HepG2 (cell line): ENCODE results near the gene LGALS3. TPM values are rescaled to one million over a fixed set of nuclear protein-coding genes. Genes with fewer than 3 reads are reported as not detected.

Experiments
- ATAC-seq: fragments of 200-7000 bp; cut with Tn5 transposase; 3 replicates; pipeline ENCODE4 v1.9.1; 2020; ENCODE audit warnings: mild to moderate bottlenecking, moderate library complexity
- BruUV-seq: library from RNA; stranded (reverse); fragments of 400-500 nt; replicated peaks from 2 replicates; lab custom pipeline; 2021; lab: Mats Ljungman, UMichigan
- CTCF ChIA-PET: fragments of 300-600 bp; formaldehyde crosslinking; extraction: SDS; loops from one replicate; lab custom pipeline; 2021; ENCODE audit warnings: low total read pairs, inconsistent platforms, low intra/inter-chr PET ratio; lab: Yijun Ruan, JAX
- POLR2A ChIA-PET: fragments of 350-600 bp; sonication (Branson Sonifier 250); formaldehyde crosslinking; loops from one replicate; lab custom pipeline; 2020; ENCODE audit warnings: antibody characterized with exemption, inconsistent platforms; lab: Yijun Ruan, JAX
- DNase-seq: peaks from one replicate; pipeline ENCODE4 v3.0.0-alpha.2; 2015; ENCODE audit warnings: low spot score
- FAIRE-seq: peaks from 3 replicates; lab custom pipeline; 2011; peaks lifted over from hg19 to GRCh38; lab: Jason Lieb, UNC
- H2AFZ ChIP-seq: one replicate; pipeline ENCODE4 v1.6.1; 2011; ENCODE audit warnings: low read length, inconsistent platforms
- H3K27ac ChIP-seq: fragments of 300-600 bp; 3 replicates; pipeline ENCODE4 v1.8.0; 2011; ENCODE audit warnings: mixed run types, mild to moderate bottlenecking, mixed read lengths, low read length, inconsistent platforms; ENCODE audit not compliant: insufficient read depth; ENCODE audit errors: extremely low read length
- H3K27me3 ChIP-seq, 2 experiments: fragments of 200-600 bp in 1 of 2; 2 replicates in 1 of 2; 3 replicates in 1 of 2; pipeline versions ENCODE4 v1.6.0 to v1.8.0; 2011; ENCODE audit warnings: low read length in 2 of 2, mild to moderate bottlenecking in 2 of 2, moderate library complexity in 2 of 2, inconsistent platforms in 1 of 2; ENCODE audit not compliant: insufficient read depth in 2 of 2, control insufficient read depth in 1 of 2
- H3K36me3 ChIP-seq, 2 experiments: fragments of 200-600 bp in 1 of 2; replicated peaks in 1 of 2; 2 replicates in 1 of 2; 3 replicates in 1 of 2; pipeline versions ENCODE4 v1.5.1 to v1.8.0; 2011; ENCODE audit warnings: low read length in 2 of 2, inconsistent platforms in 1 of 2; ENCODE audit not compliant: insufficient read depth in 2 of 2, control insufficient read depth in 1 of 2
- H3K4me1 ChIP-seq: 2 replicates; pipeline ENCODE4 v1.5.1; 2012; ENCODE audit warnings: low read length, inconsistent platforms; ENCODE audit not compliant: insufficient read depth
- H3K4me2 ChIP-seq: 2 replicates; pipeline ENCODE4 v1.6.0; 2011; ENCODE audit warnings: low read depth, low read length, inconsistent platforms
- H3K4me3 ChIP-seq, 3 experiments: fragments of 200-600 bp in 1 of 3; sonication (generic), shearing (Covaris generic) in 1 of 3; replicated peaks in 1 of 3; 2 replicates each; pipeline ENCODE4 v1.5.1; 2011 to 2016; ENCODE audit warnings: low read length in 3 of 3, inconsistent platforms in 2 of 3, low read depth in 2 of 3, mild to moderate bottlenecking in 2 of 3, control low read depth in 1 of 3, mixed read lengths in 1 of 3; ENCODE audit not compliant: insufficient read depth in 1 of 3
- H3K79me2 ChIP-seq: one replicate; pipeline ENCODE4 v1.6.1; 2011; ENCODE audit warnings: low read length, inconsistent platforms; ENCODE audit not compliant: insufficient read depth
- H3K9ac ChIP-seq: 2 replicates; pipeline ENCODE4 v1.6.0; 2011; ENCODE audit warnings: mild to moderate bottlenecking, low read depth, low read length, inconsistent platforms; ENCODE audit not compliant: insufficient read depth
- H3K9me3 ChIP-seq: 2 replicates; pipeline ENCODE4 v1.5.1; 2012; ENCODE audit warnings: mild to moderate bottlenecking, low read length
- H4K20me1 ChIP-seq: 2 replicates; pipeline ENCODE4 v1.6.0; 2011; ENCODE audit warnings: inconsistent platforms, mild to moderate bottlenecking, low read length, moderate library complexity; ENCODE audit not compliant: insufficient read depth
- CEBPB ChIP-seq: IDR thresholded peaks from 2 replicates; pipeline ENCODE4 v1.6.1; 2011; ENCODE audit warnings: low read depth, low read length, improper control_type of control experiment, borderline replicate concordance
- EHMT2 ChIP-seq: fragments of 200-600 bp; sonication (generic); IDR thresholded peaks from 2 replicates; pipeline ENCODE4 v1.7.0; 2017; ENCODE audit warnings: antibody characterized with exemption, low read depth, low read length, borderline replicate concordance
- ELF4 ChIP-seq: sonication (generic); formaldehyde crosslinking; IDR thresholded peaks from 2 replicates; pipeline ENCODE4 v1.5.0; 2020; ENCODE audit warnings: missing genetic modification reagents, mild to moderate bottlenecking, moderate library complexity, borderline replicate concordance
- HNF4G ChIP-seq, 2 experiments: sonication (generic) in 1 of 2; formaldehyde crosslinking in 1 of 2; IDR thresholded peaks; 2 replicates each; pipeline versions ENCODE4 v1.4.0 to v1.6.1; 2011 to 2020; ENCODE audit warnings: borderline replicate concordance in 2 of 2, low read depth in 2 of 2, mild to moderate bottlenecking in 2 of 2, low read length in 1 of 2, missing genetic modification reagents in 1 of 2, moderate library complexity in 1 of 2
- MAFK ChIP-seq, 2 experiments: IDR thresholded peaks in 1 of 2; conservative IDR thresholded peaks in 1 of 2; 2 replicates each; pipeline ENCODE4 v1.6.1; 2011; ENCODE audit warnings: improper control_type of control experiment in 2 of 2, low read length in 2 of 2
- PITX1 ChIP-seq: sonication (generic); formaldehyde crosslinking; IDR thresholded peaks from 2 replicates; pipeline ENCODE4 v1.5.1; 2020; ENCODE audit warnings: mild to moderate bottlenecking, missing genetic modification reagents
- POLR2G ChIP-seq: fragments of 200-400 bp; formaldehyde crosslinking; IDR thresholded peaks from 2 replicates; pipeline ENCODE4 v1.6.1; 2018; ENCODE audit warnings: mild to moderate bottlenecking, low read depth, low read length, moderate library complexity
- PTBP1 ChIP-seq: fragments of 200-400 bp; formaldehyde crosslinking; IDR thresholded peaks from 2 replicates; pipeline ENCODE4 v1.6.1; 2018; ENCODE audit warnings: low read length, low read depth; ENCODE audit not compliant: poor library complexity, severe bottlenecking
- REL ChIP-seq: sonication (generic); formaldehyde crosslinking; conservative IDR thresholded peaks from 2 replicates; pipeline ENCODE4 v1.8.0; 2022; ENCODE audit warnings: mild to moderate bottlenecking, missing genetic modification reagents, moderate library complexity
- TEAD2 ChIP-seq: sonication (generic); formaldehyde crosslinking; IDR thresholded peaks from 2 replicates; pipeline ENCODE4 v1.9.0; 2021; ENCODE audit warnings: missing genetic modification reagents
- XRCC5 ChIP-seq: fragments of 200-400 bp; formaldehyde crosslinking; optimal IDR thresholded peaks from 2 replicates; pipeline ENCODE3; 2017; ENCODE audit warnings: mild to moderate bottlenecking, low read length
- ZFP36L2 ChIP-seq: sonication (generic); formaldehyde crosslinking; IDR thresholded peaks from 2 replicates; pipeline ENCODE4 v1.4.0; 2020; ENCODE audit warnings: missing genetic modification reagents
- ZFP90 ChIP-seq: sonication (generic); formaldehyde crosslinking; IDR thresholded peaks from 2 replicates; pipeline ENCODE4 v1.8.0; 2022; ENCODE audit warnings: missing genetic modification reagents, mild to moderate bottlenecking, inconsistent platforms, borderline replicate concordance
- ZFYVE20 ChIP-seq: sonication (generic); formaldehyde crosslinking; IDR thresholded peaks from 2 replicates; pipeline ENCODE4 v1.8.0; 2023; ENCODE audit warnings: low read depth, mild to moderate bottlenecking, moderate library complexity, missing genetic modification reagents, borderline replicate concordance
- ZNF101 ChIP-seq: sonication (generic); formaldehyde crosslinking; IDR thresholded peaks from 2 replicates; pipeline ENCODE4 v1.4.0; 2020; ENCODE audit warnings: mild to moderate bottlenecking, low read depth, missing genetic modification reagents, borderline replicate concordance
- ZNF619 ChIP-seq: sonication (generic); formaldehyde crosslinking; IDR thresholded peaks from 2 replicates; pipeline ENCODE4 v1.4.0; 2020; ENCODE audit warnings: mild to moderate bottlenecking, missing genetic modification reagents
- WGBS: methylation state at CpG from one replicate; pipeline ENCODE4 v1.1.6; 2017; ENCODE audit warnings: low lambda C conversion rate; 5-methylcytosine and 5-hydroxymethylcytosine counted together
- in situ Hi-C: cut with HindIII; loops from 2 replicates; pipeline ENCODE4 v1.10.0; 2017; ENCODE audit warnings: low pct_unique_long_range_greater_than_20kb; ENCODE audit not compliant: extremely low pct_ligation_motif_present
- intact Hi-C: fragments of 100-400 bp; cut with micrococcal nuclease; formaldehyde crosslinking; loops from one replicate; pipeline ENCODE4 v1.10.0; 2022; ENCODE audit not compliant: unreplicated experiment
- polyA plus RNA-seq, 8 experiments: library from polyadenylated mRNA; depleted of rRNA in 3 of 8; stranded (reverse) in 7 of 8; unstranded in 1 of 8; fragments of >200 nt; fragmentation: Illumina TruSeq in 4 of 8; extraction: Trizol in 4 of 8; gene quantifications; 2 replicates each; pipeline versions ENCODE4 v1.2.1 to v1.2.3, GENCODE V29; 2011 to 2016; ENCODE audit warnings: low read depth in 4 of 8, missing spikeins in 1 of 8, mixed read lengths in 1 of 8; ENCODE audit not compliant: insufficient read depth in 1 of 8
- total RNA-seq, 5 experiments: library from RNA; depleted of rRNA; stranded (reverse); fragments of >200 nt; fragmentation: Illumina TruSeq; extraction: Trizol; gene quantifications; 2 replicates each; pipeline ENCODE4 v1.2.3, GENCODE V29; 2016; ENCODE audit warnings: low read depth in 1 of 5
- TF ChIP-seq, protein P1 (sequence below): IDR thresholded peaks from 2 replicates; pipeline ENCODE4 v1.6.1; 2016; ENCODE audit warnings: low read depth, borderline replicate concordance

LGALS3 gene
- total and polyA plus RNA-seq, 2 of the 13 experiments (the other 11 are each of a cell fraction or from before 2014, with no cell fraction given) = 5.0 to 97.4 TPM

DNA sequence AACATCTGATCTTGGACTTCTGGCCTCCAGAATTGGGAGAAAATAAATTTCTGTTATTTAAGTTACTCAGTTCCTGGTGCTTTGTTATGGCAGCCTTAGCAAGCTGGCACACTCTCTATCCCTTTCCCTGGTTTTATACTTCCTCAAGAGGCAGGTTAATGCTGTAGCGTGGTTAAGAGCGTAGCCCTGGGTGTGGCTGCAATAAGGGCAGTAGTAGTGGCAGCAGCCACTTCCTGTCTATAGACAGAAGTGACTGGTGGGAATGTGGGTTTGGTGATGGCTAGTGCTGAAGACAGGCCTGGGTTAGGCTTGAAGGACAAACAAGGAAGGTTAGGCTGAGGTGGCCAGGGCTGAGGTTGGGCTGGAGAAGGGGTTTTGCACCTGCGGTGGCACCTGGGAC is 3.6 kb upstream of the LGALS3 start (continued):
- no peak for TF ChIP-seq ZNF619 (CRISPR knock-in tag)

DNA sequence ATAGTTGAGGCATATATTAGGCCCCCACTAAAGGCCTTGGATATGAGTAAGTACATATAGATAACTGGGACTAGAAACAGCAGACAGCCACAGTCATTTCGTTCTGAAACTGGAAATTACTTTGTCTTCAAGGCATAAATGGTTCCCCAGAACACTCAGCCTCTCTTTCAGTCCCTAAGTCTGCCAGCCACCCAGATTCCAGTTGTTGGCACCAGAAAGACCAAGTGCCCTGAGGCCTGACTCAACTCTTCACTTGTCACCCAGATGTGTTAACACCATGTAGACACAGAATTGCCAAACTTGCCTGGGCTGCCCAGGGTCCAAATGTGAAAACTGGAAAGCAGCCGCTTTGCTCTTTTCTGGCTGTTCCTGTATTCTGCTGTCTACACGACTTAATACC is 3.0 kb upstream of the LGALS3 start:
- no peak overlapping the region for H3K27ac ChIP-seq

DNA sequence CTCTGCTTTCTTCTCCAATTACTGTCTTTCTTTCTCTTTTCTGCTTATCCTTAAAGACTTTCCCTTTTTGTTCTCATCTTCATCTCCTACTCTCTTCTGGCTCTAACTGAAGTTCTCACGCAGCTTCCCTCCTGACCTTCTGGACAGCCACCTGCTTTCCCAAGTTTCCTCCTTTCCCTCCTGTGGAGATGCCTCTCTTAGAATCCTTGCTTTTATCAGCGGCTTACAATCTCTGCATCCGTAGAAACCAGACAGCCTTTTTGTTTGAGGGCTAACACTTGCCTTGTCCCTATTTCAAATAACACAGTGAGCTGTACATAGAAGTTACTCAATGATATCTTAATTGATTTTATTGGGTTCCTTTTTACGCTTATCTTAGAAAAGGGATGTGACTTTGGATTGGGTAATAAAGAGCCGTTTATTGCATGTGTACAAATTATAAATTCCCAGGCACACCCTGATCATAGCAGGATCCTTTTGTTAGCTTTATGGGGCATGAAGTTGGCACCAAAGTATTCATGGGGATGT is 2.1 kb upstream of the LGALS3 start:
- ChIA-PET POLR2A (no interaction called here), CTCF (no interaction called here)
- Histone ChIP-seq H3K4me2 (no peak overlapping the region), H2AFZ (no peak overlapping the region), H4K20me1 (no peaks in the 10 kb centered on the region), H3K4me1 (peaks cover 52% of the 10 kb centered on the region), H3K79me2 (peaks cover 5% of the 10 kb centered on the region), H3K27me3 (peaks cover 2 to 14% of the 10 kb centered on the region in 2 experiments; a peak in 3 of 5 replicates), H3K36me3 (no peaks in the 10 kb centered on the region), H3K9me3 (no peaks in the 10 kb centered on the region), H3K9ac (no peak overlapping the region), H3K4me3 (no peak overlapping the region), H3K27ac (no peak overlapping the region)
- FAIRE-seq (no peak), DNase-seq (no peak), ATAC-seq (no peak)
- in situ Hi-C loops = no loop called here
- intact Hi-C loops = no loop called here
- 56% methylated on average over 5 of the region's 5 CpGs for WGBS
- BruUV-seq = no TSS peak
- TF ChIP-seq HNF4G (IDR thresholded peaks at IDR 0.05; ENCODE audit: borderline replicate concordance, low read depth, low read length) = no peak
- TF ChIP-seq HNF4G (CRISPR knock-in tag; IDR thresholded peaks at IDR 0.05; ENCODE audit: borderline replicate concordance, low read depth) = no peak
- TF ChIP-seq PITX1 (CRISPR knock-in tag) = no peak
- TF ChIP-seq ZNF101 (CRISPR knock-in tag) = no peak
- no peak for TF ChIP-seq MAFK (conservative IDR thresholded peaks at IDR 0.05 in 1 of 2, IDR thresholded peaks at IDR 0.05 in 1 of 2; ENCODE audit: low read length in 2 of 2)
- no peak for TF ChIP-seq PTBP1
- TF ChIP-seq POLR2G = no peak
- no peak for TF ChIP-seq ZFP36L2
- TF ChIP-seq TEAD2 (CRISPR knock-in tag) = no peak
- no peak for TF ChIP-seq REL (CRISPR knock-in tag)
- no peak for TF ChIP-seq EHMT2

More for the DNA sequence above, 3.0 kb upstream of the LGALS3 start:
- FAIRE-seq (no peak), ATAC-seq (no peak), DNase-seq (no peak)
- Histone ChIP-seq H3K36me3 (no peaks in the 10 kb centered on the region), H3K4me3 (no peak overlapping the region), H4K20me1 (no peaks in the 10 kb centered on the region), H3K9ac (no peak overlapping the region), H3K9me3 (no peaks in the 10 kb centered on the region), H3K27me3 (peaks cover 2 to 14% of the 10 kb centered on the region in 2 experiments; a peak in 3 of 5 replicates), H3K4me2 (no peak overlapping the region), H2AFZ (no peak overlapping the region), H3K79me2 (peaks cover 5% of the 10 kb centered on the region), H3K4me1 (peaks cover 53% of the 10 kb centered on the region)
- no peak for TF ChIP-seq XRCC5
- TF ChIP-seq, protein P1, sequence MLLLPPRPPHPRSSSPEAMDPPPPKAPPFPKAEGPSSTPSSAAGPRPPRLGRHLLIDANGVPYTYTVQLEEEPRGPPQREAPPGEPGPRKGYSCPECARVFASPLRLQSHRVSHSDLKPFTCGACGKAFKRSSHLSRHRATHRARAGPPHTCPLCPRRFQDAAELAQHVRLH = no peak
- TF ChIP-seq ZFYVE20 = no peak
- TF ChIP-seq CEBPB = 0 out of 2 replicates have a peak, but pooled peaks have one; percentile 13
- TF ChIP-seq ZFP90 (CRISPR knock-in tag) = no peak
- TF ChIP-seq ELF4 (CRISPR knock-in tag) = no peak
- intact Hi-C loops (no loop called here), in situ Hi-C loops (no loop called here)
- BruUV-seq = no TSS peak
- WGBS = 22% methylated on average over 3 of the region's 3 CpGs
- ChIA-PET POLR2A (no interaction called here), CTCF (no interaction called here)
